ENCODE results near the gene PPFIBP2. TPM values are rescaled to one million over a fixed set of nuclear protein-coding genes. Genes with fewer than 3 reads are reported as not detected.
"Not testable (repeated sequence)": the region's sequence is repeated elsewhere in the genome, so short reads cannot be mapped to it uniquely, and the experiment has no call there.

PPFIBP2 gene
- total and polyA plus RNA-seq, 4 donors, result 7.7 to 51.3 (median 18.6) TPM

DNA sequence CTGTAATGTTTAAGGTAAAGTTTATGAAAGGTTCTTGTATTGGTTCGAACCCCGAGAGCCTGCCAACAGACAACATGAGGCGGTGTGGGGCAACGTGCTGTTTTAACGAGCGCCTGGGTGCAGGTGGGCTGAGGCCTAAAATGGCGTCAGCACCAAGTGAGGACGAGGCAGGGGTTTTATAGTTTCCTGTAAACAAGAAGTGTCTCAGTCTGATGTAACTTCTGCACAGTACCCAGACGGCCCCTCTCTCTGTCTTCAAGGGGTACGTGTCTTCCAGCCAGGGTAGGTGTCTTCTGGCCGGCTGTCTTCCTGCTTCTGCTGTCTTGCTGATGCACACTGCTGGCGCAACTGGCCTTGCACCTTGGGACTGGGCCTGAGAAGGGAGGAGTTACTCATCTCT, 2.7 kb downstream of the PPFIBP2 start:
- TF ChIP-seq, protein P1, sequence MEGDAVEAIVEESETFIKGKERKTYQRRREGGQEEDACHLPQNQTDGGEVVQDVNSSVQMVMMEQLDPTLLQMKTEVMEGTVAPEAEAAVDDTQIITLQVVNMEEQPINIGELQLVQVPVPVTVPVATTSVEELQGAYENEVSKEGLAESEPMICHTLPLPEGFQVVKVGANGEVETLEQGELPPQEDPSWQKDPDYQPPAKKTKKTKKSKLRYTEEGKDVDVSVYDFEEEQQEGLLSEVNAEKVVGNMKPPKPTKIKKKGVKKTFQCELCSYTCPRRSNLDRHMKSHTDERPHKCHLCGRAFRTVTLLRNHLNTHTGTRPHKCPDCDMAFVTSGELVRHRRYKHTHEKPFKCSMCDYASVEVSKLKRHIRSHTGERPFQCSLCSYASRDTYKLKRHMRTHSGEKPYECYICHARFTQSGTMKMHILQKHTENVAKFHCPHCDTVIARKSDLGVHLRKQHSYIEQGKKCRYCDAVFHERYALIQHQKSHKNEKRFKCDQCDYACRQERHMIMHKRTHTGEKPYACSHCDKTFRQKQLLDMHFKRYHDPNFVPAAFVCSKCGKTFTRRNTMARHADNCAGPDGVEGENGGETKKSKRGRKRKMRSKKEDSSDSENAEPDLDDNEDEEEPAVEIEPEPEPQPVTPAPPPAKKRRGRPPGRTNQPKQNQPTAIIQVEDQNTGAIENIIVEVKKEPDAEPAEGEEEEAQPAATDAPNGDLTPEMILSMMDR (IDR thresholded peaks at IDR 0.05; ENCODE audit: control extremely low read depth, extremely low read depth), result no peak
- H3K4me1 ChIP-seq (ENCODE audit: control insufficient read depth in 5 of 5, insufficient read depth in 5 of 5, low read length in 5 of 5), result peaks cover under 1 to 23% (median 6%) of the 10 kb centered on the region in 5 donors
- ATAC-seq (ENCODE audit: insufficient read depth, low FRiP score) (no peak), DNase-seq (no peak)
- H3K9ac ChIP-seq (ENCODE audit: insufficient read depth in 1 of 2, low read length in 2 of 2), result no peak overlapping the region
- peaks cover 0 to 18% (median 17%) of the 10 kb centered on the region in 3 donors for H3K27me3 ChIP-seq (ENCODE audit: control insufficient read depth in 3 of 3, insufficient read depth in 3 of 3, low read length in 2 of 3)
- no peaks in the 10 kb centered on the region for H3K9me3 ChIP-seq (ENCODE audit: control insufficient read depth in 4 of 4, insufficient read depth in 3 of 4, low read length in 3 of 4)
- H3K4me3 ChIP-seq, result no peak overlapping the region
- no peak overlapping the region for H3K27ac ChIP-seq (ENCODE audit: low read depth in 1 of 2, low read length in 1 of 2)
- WGBS, 2 donors, result 71 to 88% methylated on average over 12 of the region's 12 CpGs
- H3K36me3 ChIP-seq (ENCODE audit: control insufficient read depth in 4 of 4, insufficient read depth in 4 of 4, low read length in 4 of 4), result peaks cover 0 to under 1% (median 0%) of the 10 kb centered on the region in 4 donors

DNA sequence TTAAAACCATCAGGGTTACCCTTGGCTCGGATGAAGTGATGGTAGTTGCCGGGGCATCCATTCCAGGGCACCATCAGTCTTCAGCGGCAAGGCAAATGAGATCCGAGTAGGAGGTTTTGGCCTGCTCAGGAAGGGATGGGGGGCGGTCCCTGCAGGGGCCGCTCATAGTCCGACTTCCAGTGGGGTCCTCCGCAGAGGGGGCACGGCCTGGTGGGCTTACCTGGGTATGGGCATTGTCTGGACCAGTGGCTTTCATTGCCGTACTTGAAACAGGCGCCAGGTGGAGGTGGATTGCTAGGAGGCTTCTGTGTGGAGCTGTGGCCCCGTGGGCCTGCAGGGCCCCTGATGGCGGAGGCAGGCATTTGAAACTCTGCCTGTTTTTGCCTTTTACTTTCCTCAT, 3.9 kb downstream of the PPFIBP2 start:
- H3K4me3 ChIP-seq; H3K9ac ChIP-seq (ENCODE audit: insufficient read depth in 1 of 2, low read length in 2 of 2); ATAC-seq (ENCODE audit: insufficient read depth, low FRiP score); H3K36me3 ChIP-seq (ENCODE audit: control insufficient read depth in 4 of 4, insufficient read depth in 4 of 4, low read length in 4 of 4); H3K9me3 ChIP-seq (ENCODE audit: control insufficient read depth in 4 of 4, insufficient read depth in 3 of 4, low read length in 3 of 4); H3K27ac ChIP-seq (ENCODE audit: low read depth in 1 of 2, low read length in 1 of 2); DNase-seq: not testable (repeated sequence)
- Histone ChIP-seq H3K27me3 (ENCODE audit: control insufficient read depth in 3 of 3, insufficient read depth in 3 of 3, low read length in 2 of 3) (peaks cover 0 to 18% (median 17%) of the 10 kb centered on the region in 3 donors), H3K4me1 (ENCODE audit: control insufficient read depth in 5 of 5, insufficient read depth in 5 of 5, low read length in 5 of 5) (peaks cover 0 to 13% (median 4%) of the 10 kb centered on the region in 5 donors)
- 95 to 97% methylated on average over 13 of the region's 13 CpGs for WGBS, 2 donors

DNA sequence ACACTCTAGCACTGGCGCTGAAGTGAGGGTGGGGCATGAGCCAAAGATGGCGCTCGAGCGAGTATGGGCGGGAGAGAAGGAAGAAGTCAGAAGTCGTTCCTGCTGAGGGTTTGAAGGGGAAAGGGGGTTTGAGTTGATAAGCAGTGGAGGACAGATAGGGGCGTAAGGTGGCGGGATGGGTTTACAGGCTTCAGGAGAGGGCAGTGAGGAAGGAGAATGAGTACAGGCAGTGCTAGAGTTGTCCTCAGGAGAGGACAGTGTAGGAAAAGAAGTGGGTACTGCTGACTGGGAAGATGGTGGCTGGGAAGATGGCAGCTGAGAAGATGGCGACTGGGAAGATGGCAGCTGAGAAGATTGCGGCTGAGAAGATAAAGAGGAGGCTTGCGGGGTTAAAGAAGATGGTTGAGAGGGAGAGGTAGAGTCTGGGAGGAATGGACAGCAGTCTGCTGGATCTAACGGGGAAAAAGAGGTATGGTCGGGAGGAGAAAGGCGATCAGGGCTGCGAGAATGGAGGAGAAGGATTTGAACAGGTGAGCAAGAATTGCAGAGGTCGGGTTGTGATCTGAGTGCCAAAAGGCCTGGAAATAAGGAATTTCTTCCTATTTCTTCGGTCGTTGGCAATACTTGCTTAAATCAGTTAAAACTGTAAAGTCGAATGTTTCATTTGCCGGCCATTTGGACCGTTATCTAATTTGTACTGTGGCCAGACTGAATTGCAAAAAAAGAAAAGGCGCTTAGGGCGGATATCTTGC, 5.2 kb downstream of the PPFIBP2 start:
- H3K36me3 ChIP-seq (ENCODE audit: control insufficient read depth in 4 of 4, insufficient read depth in 4 of 4, low read length in 4 of 4), result no peaks in the 10 kb centered on the region
- no peaks in the 10 kb centered on the region for H3K9me3 ChIP-seq (ENCODE audit: control insufficient read depth in 4 of 4, insufficient read depth in 3 of 4, low read length in 3 of 4)
- 93 to 96% methylated on average over 23 of the region's 23 CpGs for WGBS, 2 donors
- H3K27ac ChIP-seq (ENCODE audit: low read depth in 1 of 2, low read length in 1 of 2), result no peak overlapping the region
- peaks cover 0 to 18% (median 17%) of the 10 kb centered on the region in 3 donors for H3K27me3 ChIP-seq (ENCODE audit: control insufficient read depth in 3 of 3, insufficient read depth in 3 of 3, low read length in 2 of 3)
- ATAC-seq (ENCODE audit: insufficient read depth, low FRiP score) (no peak), DNase-seq (no peak)
- TF ChIP-seq, protein P1 (IDR thresholded peaks at IDR 0.05; ENCODE audit: control extremely low read depth, extremely low read depth), result no peak
- H3K9ac ChIP-seq (ENCODE audit: insufficient read depth in 1 of 2, low read length in 2 of 2), result no peak overlapping the region
- H3K4me1 ChIP-seq (ENCODE audit: control insufficient read depth in 5 of 5, insufficient read depth in 5 of 5, low read length in 5 of 5), result peaks cover 0 to 11% (median 2%) of the 10 kb centered on the region in 5 donors
- no peak overlapping the region for H3K4me3 ChIP-seq

DNA sequence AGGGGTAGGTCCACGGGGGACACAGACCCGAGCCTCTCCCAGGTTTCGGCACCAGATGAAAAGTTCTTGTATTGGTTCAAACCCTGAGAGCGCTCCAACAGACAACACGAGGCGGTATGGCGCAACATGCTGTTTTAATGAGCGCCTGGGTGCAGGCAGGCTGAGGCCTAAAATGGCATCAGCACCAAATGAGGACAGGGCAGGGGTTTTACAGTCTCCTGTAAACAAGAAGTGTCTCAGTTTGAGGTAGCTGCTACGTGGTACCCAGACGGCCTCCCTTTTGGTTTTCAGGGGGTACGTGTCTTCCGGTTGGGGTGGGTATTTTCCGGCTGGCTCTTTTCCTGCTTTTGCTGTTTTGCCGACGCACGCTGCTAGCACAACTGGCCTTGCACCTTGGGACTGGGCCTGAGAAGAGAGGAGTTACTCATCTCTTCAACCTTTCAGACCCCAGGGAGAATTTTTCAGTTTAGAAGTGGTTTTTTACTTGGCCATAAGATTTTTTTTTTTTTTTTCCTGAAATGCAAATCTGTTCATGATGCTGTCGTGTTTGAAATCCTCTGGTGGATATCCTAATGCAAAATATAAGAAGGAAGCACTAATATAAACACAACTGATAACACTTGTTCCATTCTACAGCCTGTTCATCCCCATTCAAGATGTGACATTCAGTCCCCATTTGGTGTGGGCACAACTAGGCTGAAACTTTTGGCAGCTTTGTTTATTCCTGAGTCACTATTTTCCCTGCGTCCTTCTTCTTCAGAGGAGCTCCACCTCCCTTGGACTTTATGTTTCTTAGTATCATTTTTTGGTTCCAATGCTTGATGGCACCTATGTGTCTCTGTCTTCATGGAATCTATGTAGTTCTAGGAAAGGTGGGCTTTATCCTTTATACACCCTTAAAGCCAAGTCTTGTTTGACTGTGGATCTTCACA, 6.5 kb downstream of the PPFIBP2 start:
- DNase-seq (no peak), ATAC-seq (ENCODE audit: insufficient read depth, low FRiP score) (no peak)
- TF ChIP-seq, protein P1 (IDR thresholded peaks at IDR 0.05; ENCODE audit: control extremely low read depth, extremely low read depth), result no peak
- peaks cover 0 to 8% (median 5%) of the 10 kb centered on the region in 3 donors for H3K27me3 ChIP-seq (ENCODE audit: control insufficient read depth in 3 of 3, insufficient read depth in 3 of 3, low read length in 2 of 3)
- peaks cover 0 to 8% (median 4%) of the 10 kb centered on the region in 5 donors for H3K4me1 ChIP-seq (ENCODE audit: control insufficient read depth in 5 of 5, insufficient read depth in 5 of 5, low read length in 5 of 5)
- 74% methylated on average over 18 of the region's 18 CpGs for WGBS, 2 donors
- H3K36me3 ChIP-seq (ENCODE audit: control insufficient read depth in 4 of 4, insufficient read depth in 4 of 4, low read length in 4 of 4), result no peaks in the 10 kb centered on the region
- no peak overlapping the region for H3K9ac ChIP-seq (ENCODE audit: insufficient read depth in 1 of 2, low read length in 2 of 2)
- H3K9me3 ChIP-seq (ENCODE audit: control insufficient read depth in 4 of 4, insufficient read depth in 3 of 4, low read length in 3 of 4), result no peaks in the 10 kb centered on the region
- H3K27ac ChIP-seq (ENCODE audit: low read depth in 1 of 2, low read length in 1 of 2), result no peak overlapping the region
- H3K4me3 ChIP-seq, result no peak overlapping the region

Measured in lung (tissue), 12 donors.